ENCODE measurements around the gene APIP.

GRCh38 chr11:34891611-34892010 is 24.6 kb downstream of the APIP start:
- TF ChIP-seq POLR2AphosphoS5 (IDR thresholded peaks at IDR 0.05) (no peak), POLR2A (IDR thresholded peaks at IDR 0.05) (no peak)
- TF ChIP-seq, protein P1, sequence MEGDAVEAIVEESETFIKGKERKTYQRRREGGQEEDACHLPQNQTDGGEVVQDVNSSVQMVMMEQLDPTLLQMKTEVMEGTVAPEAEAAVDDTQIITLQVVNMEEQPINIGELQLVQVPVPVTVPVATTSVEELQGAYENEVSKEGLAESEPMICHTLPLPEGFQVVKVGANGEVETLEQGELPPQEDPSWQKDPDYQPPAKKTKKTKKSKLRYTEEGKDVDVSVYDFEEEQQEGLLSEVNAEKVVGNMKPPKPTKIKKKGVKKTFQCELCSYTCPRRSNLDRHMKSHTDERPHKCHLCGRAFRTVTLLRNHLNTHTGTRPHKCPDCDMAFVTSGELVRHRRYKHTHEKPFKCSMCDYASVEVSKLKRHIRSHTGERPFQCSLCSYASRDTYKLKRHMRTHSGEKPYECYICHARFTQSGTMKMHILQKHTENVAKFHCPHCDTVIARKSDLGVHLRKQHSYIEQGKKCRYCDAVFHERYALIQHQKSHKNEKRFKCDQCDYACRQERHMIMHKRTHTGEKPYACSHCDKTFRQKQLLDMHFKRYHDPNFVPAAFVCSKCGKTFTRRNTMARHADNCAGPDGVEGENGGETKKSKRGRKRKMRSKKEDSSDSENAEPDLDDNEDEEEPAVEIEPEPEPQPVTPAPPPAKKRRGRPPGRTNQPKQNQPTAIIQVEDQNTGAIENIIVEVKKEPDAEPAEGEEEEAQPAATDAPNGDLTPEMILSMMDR (IDR thresholded peaks at IDR 0.05) = no peak

All from stomach (tissue), 4 donors.